ENCODE results near the gene CASQ1. TPM values are rescaled to one million over a fixed set of nuclear protein-coding genes. Genes with fewer than 3 reads are reported as not detected.

The CASQ1 gene
- total and polyA plus RNA-seq, 9 of the 15 experiments (the other 6 are each of a cell fraction or from before 2014, with no cell fraction given): not detected

DNA sequence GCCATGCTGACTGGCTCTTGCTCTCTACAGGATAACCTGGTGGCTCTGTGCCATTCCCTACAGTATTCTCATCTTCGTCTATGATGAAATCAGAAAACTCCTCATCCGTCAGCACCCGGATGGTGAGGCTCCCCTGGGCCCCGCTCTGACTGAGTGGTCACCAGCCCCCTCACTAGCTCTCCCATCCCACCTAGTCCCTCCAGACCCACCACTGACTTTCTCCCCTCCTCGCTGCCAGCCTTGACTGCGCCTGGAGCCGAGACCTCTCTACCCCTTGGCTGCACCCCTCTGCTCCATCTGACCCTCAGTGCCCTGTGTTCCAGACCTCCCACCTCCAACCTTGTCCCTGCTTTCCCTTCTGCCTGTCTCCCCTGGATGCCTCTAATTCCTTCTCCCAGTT, 4.1 kb upstream of the CASQ1 start (continued):
- TF ChIP-seq ZNF224 (CRISPR knock-in tag; IDR thresholded peaks at IDR 0.05) (no peak), SMARCA4 (IDR thresholded peaks at IDR 0.05) (no peak), SOX6 (IDR thresholded peaks at IDR 0.05) (no peak), ZNF584 (CRISPR knock-in tag; IDR thresholded peaks at IDR 0.05; ENCODE audit: low read depth) (no peak), ZBTB17 (CRISPR knock-in tag; IDR thresholded peaks at IDR 0.05) (no peak)
- TF ChIP-seq, protein P1, sequence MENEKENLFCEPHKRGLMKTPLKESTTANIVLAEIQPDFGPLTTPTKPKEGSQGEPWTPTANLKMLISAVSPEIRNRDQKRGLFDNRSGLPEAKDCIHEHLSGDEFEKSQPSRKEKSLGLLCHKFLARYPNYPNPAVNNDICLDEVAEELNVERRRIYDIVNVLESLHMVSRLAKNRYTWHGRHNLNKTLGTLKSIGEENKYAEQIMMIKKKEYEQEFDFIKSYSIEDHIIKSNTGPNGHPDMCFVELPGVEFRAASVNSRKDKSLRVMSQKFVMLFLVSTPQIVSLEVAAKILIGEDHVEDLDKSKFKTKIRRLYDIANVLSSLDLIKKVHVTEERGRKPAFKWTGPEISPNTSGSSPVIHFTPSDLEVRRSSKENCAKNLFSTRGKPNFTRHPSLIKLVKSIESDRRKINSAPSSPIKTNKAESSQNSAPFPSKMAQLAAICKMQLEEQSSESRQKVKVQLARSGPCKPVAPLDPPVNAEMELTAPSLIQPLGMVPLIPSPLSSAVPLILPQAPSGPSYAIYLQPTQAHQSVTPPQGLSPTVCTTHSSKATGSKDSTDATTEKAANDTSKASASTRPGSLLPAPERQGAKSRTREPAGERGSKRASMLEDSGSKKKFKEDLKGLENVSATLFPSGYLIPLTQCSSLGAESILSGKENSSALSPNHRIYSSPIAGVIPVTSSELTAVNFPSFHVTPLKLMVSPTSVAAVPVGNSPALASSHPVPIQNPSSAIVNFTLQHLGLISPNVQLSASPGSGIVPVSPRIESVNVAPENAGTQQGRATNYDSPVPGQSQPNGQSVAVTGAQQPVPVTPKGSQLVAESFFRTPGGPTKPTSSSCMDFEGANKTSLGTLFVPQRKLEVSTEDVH (IDR thresholded peaks at IDR 0.05; ENCODE audit: low read depth, partially characterized antibody): no peak

DNA sequence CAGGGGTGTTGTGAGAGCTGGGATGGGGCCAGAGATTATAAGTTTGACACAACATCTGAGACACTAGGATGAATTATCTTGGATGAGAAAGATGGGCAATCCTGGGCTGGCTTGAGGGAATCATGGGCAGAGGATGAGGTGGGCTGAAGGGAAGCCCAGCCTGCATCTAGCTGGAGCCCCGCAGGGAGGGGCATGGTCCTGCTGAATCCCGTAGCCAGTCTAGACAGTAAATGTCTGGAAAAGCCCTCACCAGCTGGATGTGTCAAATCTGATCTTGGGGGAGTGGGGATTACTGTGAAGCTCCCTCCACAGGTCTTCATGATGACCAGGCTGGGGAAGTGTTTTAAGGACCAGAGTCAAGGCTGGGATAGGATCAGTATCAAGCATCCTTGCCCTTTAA, 3.6 kb upstream of the CASQ1 start:
- POLR2A ChIA-PET: interaction anchor here (1.0 kb wide), 1 partner anchor 14 kb away, joined by 4 read pairs; no protein-coding TSS in a partner anchor
- H3K9me1 ChIP-seq (ENCODE audit: control insufficient read depth, insufficient read depth, low read length): no peaks in the 10 kb centered on the region
- no peaks in the 10 kb centered on the region for H3K9me3 ChIP-seq (replicated peaks; ENCODE audit: control insufficient read depth, insufficient read depth, low read depth, low read length)
- H2AFZ ChIP-seq (ENCODE audit: low read depth, low read length): no peak overlapping the region
- CTCF ChIA-PET (ENCODE audit: low intra/inter-chr PET ratio): no interaction called here
- H3K4me2 ChIP-seq (ENCODE audit: insufficient read depth, low read length): no peak overlapping the region
- no peak overlapping the region for H3K9ac ChIP-seq (ENCODE audit: insufficient read depth in 1 of 2, low read depth in 2 of 2, low read length in 2 of 2)
- no peak for DNase-seq (ENCODE audit: extremely low read depth in 1 of 4, low spot score in 3 of 4)
- no peaks in the 10 kb centered on the region for H3K36me3 ChIP-seq (ENCODE audit: control insufficient read depth, insufficient read depth, low read length)
- H3K79me2 ChIP-seq (ENCODE audit: control insufficient read depth, insufficient read depth, low read length): no peaks in the 10 kb centered on the region
- no peaks in the 10 kb centered on the region for H4K20me1 ChIP-seq (replicated peaks; ENCODE audit: control insufficient read depth, insufficient read depth, low read length)
- H3K27ac ChIP-seq (ENCODE audit: extremely low read depth, low read depth, low read length): no peak overlapping the region
- H3K4me3 ChIP-seq: no peak overlapping the region
- in situ Hi-C loops (cut with MboI): no loop called here
- intact Hi-C loops (cut with micrococcal nuclease): no loop called here
- H3K27me3 ChIP-seq (ENCODE audit: control insufficient read depth in 2 of 2, insufficient read depth in 2 of 2, low read length in 2 of 2): peaks cover 30 to 54% of the 10 kb centered on the region in 2 experiments
- no peak for ATAC-seq
- 4% methylated on average over 2 of the region's 2 CpGs for WGBS (ENCODE audit: insufficient coverage, low coverage, missing lambda C conversion rate)
- no peak for FAIRE-seq
- BruUV-seq (replicated peaks): no TSS peak
- no peaks in the 10 kb centered on the region for H3K4me1 ChIP-seq (replicated peaks in 1 of 2; ENCODE audit: control insufficient read depth in 2 of 2, insufficient read depth in 2 of 2, low read length in 2 of 2)
- TF ChIP-seq, protein P2, sequence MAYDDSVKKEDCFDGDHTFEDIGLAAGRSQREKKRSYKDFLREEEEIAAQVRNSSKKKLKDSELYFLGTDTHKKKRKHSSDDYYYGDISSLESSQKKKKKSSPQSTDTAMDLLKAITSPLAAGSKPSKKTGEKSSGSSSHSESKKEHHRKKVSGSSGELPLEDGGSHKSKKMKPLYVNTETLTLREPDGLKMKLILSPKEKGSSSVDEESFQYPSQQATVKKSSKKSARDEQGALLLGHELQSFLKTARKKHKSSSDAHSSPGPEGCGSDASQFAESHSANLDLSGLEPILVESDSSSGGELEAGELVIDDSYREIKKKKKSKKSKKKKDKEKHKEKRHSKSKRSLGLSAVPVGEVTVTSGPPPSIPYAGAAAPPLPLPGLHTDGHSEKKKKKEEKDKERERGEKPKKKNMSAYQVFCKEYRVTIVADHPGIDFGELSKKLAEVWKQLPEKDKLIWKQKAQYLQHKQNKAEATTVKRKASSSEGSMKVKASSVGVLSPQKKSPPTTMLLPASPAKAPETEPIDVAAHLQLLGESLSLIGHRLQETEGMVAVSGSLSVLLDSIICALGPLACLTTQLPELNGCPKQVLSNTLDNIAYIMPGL (CRISPR knock-in tag; IDR thresholded peaks at IDR 0.05): no peak
- TF ChIP-seq NFE2 (IDR thresholded peaks at IDR 0.05; ENCODE audit: low read depth) (no peak), RBM15 (IDR thresholded peaks at IDR 0.05; ENCODE audit: insufficient read depth, low read length) (no peak), FOXP1 (CRISPR knock-in tag; IDR thresholded peaks at IDR 0.05) (no peak), HNRNPUL1 (IDR thresholded peaks at IDR 0.05; ENCODE audit: low read length) (no peak), ZNF699 (CRISPR knock-in tag; IDR thresholded peaks at IDR 0.05; ENCODE audit: insufficient replicate concordance) (no peak), KLF6 (CRISPR knock-in tag; IDR thresholded peaks at IDR 0.05; ENCODE audit: borderline replicate concordance) (no peak), MTA3 (IDR thresholded peaks at IDR 0.05; ENCODE audit: borderline replicate concordance) (no peak), ARID2 (IDR thresholded peaks at IDR 0.05) (no peak), WHSC1 (IDR thresholded peaks at IDR 0.05; ENCODE audit: low read length) (no peak)
- TF ChIP-seq, protein P3, sequence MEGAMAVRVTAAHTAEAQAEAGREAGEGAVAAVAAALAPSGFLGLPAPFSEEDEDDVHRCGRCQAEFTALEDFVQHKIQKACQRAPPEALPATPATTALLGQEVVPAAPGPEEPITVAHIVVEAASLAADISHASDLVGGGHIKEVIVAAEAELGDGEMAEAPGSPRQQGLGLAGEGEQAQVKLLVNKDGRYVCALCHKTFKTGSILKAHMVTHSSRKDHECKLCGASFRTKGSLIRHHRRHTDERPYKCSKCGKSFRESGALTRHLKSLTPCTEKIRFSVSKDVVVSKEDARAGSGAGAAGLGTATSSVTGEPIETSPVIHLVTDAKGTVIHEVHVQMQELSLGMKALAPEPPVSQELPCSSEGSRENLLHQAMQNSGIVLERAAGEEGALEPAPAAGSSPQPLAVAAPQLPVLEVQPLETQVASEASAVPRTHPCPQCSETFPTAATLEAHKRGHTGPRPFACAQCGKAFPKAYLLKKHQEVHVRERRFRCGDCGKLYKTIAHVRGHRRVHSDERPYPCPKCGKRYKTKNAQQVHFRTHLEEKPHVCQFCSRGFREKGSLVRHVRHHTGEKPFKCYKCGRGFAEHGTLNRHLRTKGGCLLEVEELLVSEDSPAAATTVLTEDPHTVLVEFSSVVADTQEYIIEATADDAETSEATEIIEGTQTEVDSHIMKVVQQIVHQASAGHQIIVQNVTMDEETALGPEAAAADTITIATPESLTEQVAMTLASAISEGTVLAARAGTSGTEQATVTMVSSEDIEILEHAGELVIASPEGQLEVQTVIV (CRISPR knock-in tag; IDR thresholded peaks at IDR 0.05; ENCODE audit: borderline replicate concordance): no peak

All from K562 (cell line).